ENCODE data around the gene LDB2.

LDB2 gene

GRCh38 chr4:16807355-16807754, 91.1 kb downstream of the LDB2 start:
- no peak for DNase-seq (ENCODE audit: low read depth in 3 of 3, low spot score in 1 of 3)

GRCh38 chr4:16804581-16804980, 93.9 kb downstream of the LDB2 start:
- no peak for DNase-seq (ENCODE audit: low read depth in 3 of 3, low spot score in 1 of 3)

DNA sequence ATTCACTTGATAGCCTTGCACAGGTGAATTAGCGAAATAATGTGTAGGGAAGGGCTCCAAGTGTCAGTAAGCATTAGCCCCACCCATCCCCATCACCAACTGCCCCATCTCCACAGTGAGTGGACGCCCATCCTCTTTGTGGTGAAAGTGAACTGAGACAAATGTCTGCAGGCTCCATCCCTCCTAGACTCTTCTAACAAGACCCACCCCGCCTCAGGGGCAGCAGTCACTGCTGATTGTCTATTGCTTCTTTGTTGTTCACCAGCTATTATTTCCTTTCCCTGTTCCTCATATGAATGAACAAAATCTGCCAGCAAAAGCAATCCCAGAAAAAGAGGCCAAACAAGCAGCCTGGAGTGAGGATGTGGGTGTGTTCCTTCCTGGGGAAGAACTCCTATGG, 96.4 kb downstream of the LDB2 start:
- no peak for DNase-seq (ENCODE audit: low read depth in 3 of 3, low spot score in 1 of 3)

DNA sequence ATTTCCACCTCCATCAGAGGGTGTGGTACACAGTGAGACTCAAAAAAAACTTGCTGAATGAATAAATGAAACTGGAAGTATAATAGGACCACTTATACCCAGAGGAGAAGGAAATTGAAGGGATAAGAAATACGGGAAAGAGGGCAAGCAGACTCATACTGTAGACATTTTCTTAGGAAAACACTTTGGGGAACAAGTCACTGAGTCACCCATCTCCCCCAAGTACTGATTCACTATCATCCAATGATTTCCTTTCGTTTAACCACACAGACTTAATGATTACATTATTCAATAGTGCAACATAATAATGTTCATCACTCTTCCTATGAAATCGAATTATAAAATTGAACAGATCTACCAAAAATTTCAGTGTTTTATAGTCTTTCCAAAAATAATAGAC, 97.1 kb downstream of the LDB2 start:
- DNase-seq (ENCODE audit: low read depth in 3 of 3, low spot score in 1 of 3): no peak

DNA sequence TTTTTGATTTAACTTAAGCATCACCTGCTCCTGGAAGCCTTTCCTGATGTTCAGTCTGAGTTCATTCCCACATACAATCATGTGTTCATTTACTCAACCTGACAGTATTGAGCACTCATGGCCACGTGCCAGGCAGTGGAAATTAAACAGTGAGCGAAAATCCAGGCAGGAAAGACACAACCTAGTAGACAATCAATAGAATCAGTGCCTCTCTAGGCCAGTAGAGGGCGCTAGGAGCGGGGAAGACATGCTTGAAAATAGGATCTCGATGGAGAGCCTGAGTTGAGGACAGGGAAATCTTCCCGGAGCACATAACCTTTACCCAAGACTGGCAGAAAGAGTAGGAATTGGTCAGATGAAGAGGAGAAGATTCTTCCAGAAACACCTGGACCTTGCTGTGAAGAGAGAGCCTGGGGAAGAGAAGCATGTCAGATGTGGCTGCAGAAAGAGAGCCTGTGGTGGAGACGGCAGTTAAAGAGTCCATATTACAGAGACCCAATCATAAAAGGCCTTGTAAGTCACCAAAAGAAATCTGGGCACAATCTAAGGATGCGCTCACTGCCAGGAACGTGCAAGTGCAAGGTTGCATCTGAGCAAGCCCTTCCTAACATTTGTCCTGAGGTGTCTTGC, 103.5 kb downstream of the LDB2 start:
- DNase-seq (ENCODE audit: low read depth in 3 of 3, low spot score in 1 of 3): peak in 1 of 3 donors; percentile 1

- no peak for DNase-seq (ENCODE audit: low read depth in 3 of 3, low spot score in 1 of 3)
These were observed 107.0 kb downstream of the LDB2 start for GRCh38 chr4:16791460-16791859.

GRCh38 chr4:16790508-16790907, 107.9 kb downstream of the LDB2 start:
- DNase-seq (ENCODE audit: low read depth in 3 of 3, low spot score in 1 of 3): no peak

- no peak for DNase-seq (ENCODE audit: low read depth in 3 of 3, low spot score in 1 of 3)
These were observed 109.6 kb downstream of the LDB2 start for GRCh38 chr4:16788868-16789267.

DNA sequence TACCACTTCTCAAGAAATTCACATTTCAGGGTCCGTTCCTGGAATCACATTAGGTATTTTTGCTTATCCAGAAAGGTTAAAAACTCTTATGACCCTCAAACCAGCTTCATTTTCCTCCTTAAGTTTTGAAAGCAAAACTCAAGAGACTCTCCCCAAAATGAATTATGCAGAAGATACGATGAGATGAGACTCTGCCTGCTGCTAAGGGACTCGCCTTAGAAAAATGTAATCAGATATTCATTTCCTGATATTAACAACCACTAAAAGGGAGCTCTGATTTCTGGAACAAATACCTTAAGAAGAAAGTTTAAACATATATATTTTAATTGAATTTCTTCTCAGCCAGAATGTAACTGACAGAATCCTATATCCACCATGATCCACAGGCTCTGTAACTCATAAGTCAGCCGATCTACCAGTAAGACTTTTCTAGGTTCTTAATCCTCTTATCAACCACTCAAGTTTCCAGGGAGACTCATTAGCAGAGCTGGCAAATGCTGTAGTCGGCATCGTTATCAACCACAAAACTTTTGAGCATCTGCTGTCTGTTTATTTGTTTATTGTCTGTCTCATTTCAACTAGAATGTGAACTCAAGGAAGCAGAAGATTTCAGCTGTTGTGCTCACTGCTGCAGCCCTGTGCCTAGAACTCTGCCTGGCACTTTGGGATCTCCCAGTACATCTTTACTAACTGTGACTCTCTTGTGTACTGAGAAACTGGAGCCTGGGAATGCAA, 112.5 kb downstream of the LDB2 start:
- DNase-seq (ENCODE audit: low read depth in 3 of 3, low spot score in 1 of 3): no peak

DNA sequence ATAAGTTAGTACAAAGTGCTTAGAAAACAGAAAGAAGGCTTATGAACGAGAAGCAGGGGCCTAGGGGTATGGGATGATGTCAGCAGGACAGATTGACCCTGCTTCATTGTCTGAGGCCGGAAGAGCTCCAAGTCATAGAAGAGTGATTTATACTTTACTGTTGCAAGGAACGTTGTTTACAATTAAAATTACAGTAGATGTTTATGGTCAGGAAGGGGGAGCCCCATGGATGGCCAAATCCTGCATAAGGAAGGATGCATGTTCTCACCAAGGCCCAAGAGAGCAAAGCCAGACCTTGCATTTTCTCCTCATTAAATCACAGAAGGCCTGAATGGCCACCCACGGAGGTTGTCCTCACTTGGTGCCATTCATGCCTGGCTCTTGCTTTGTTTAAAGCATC, 115.3 kb downstream of the LDB2 start:
- no peak for DNase-seq (ENCODE audit: low read depth in 3 of 3, low spot score in 1 of 3)

DNA sequence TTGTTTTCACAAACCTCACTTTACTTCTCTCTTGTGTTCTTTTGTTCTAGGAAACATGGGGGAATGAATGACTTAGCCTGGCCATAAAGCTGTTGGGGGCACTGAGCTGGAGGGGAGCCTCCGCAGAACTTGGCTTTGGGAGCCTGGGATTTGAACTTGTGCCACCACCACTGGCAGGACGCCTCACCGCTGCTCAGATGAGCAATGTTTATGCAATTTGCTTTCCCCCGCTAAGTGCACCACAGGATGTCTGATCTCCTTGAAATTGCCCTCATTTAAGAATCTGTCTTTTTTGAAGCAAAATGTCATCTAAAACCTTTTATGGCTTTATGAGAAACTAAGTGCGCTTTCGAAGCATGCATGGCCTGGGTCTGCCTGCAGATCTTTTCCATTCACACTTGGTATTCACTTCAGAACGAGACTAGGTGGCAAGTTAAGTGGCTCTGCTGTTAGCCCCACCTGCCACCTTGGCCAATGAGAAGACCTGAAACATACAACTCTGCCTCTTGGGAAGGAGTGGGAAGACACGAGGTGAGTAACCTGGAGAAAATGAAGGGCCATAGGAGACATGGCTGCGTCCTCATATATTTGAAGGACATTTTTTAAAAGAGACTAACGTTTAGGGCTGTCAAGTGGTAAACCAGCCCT, 119.3 kb downstream of the LDB2 start:
- no peak for DNase-seq (ENCODE audit: low read depth in 3 of 3, low spot score in 1 of 3)

DNA sequence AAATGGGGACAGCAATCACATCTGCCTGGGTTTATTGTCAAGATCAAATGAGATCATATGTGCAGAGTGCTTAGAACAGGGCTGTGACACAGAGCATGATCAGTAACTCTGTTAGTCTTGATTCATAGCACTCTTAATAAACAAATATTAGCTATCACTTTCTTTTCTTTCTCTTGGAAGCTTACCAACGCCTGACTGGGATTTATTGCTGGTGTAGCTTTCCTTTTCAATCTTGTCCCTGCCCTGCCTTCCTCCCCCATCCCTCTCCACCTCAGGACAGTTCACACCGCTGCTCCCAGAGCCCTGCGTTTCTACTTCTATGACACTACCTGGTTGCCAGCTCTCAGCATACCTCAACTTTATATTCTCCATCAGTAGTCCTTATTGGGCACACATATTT, 120.7 kb downstream of the LDB2 start:
- no peak for DNase-seq (ENCODE audit: low read depth in 3 of 3, low spot score in 1 of 3)

DNA sequence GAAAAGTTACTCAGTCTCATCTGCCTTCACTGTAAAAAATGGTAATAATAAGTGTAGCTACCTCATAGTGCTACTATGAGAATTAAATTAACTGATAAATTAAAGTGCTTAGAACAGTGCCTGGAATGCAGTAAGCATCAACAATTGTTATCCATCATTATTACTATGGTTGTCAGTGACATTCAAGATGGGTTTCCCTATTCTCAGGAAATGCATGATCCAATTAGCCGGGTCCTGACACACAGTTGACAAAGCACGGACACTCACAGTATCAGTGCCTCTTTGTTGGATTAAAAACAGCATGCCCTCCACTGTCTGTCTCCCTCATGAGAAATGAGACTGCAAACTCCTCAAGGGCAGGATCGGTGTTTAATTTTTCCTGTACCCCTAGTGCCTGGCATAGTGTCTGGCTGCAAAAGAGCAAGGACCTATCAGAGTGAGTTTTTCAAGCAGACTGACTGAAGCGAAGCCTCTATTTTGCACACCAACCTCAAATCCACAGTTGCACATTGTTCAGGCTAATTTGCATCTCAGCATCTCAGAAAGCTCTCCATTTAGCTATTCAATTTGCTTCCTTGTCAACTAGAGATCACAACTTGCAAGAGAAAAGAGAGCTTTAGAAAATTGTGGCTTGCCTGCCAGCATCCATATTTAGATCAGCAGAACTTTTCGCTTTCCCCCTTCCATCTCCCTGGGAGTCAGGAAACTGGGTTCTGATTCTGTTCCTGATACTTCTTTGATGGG, 122.9 kb downstream of the LDB2 start:
- no peak for DNase-seq (ENCODE audit: low read depth in 3 of 3, low spot score in 1 of 3)

- no peak for DNase-seq (ENCODE audit: low read depth in 3 of 3, low spot score in 1 of 3)
These were observed 126.0 kb downstream of the LDB2 start for GRCh38 chr4:16772366-16772850.

DNA sequence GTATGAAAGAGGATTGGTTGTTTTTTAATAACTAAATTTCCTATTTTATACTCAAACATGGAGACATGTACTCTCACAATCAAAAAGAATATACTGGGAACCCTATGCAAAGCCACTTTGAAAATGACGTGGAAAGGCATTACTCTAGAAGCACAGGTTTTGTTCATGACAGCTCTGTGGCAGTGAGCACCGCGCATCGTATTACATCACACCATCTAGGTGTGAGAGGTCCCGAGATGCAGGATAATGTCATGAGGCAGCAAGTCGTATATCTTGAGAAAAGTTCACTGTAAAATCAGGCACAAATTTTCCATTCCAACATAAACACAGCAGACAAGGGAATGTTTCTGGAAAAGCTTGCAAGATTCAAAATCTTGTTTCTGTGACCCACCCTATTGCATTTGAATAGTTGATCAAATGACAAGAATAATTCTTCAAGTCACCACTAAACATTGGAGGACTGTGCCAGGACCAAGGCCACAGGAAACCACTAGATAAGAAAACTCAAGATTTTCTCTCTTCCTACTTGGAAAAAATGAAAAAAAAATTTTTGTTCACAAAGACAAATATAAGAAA, 127.6 kb downstream of the LDB2 start:
- no peak for DNase-seq (ENCODE audit: low read depth in 3 of 3, low spot score in 1 of 3)

DNA sequence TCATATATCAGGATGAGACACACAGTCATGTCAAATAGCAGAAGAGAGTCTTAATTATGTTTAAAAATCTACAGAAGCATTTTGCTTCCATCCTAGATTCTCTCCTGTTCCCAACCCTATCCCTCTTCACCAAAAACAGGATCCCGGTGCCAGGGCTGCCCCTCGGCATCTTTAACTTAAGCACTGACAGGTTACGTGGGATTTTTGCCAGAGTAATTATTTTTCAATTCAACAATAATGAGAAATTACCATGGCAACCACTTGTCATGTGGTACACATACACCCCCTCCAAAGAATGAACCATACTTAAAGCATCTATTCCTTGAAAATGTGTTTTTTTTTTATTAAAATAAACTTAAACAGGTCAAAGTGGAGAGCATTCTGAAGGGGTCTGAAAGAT, 130.6 kb downstream of the LDB2 start:
- no peak for DNase-seq (ENCODE audit: low read depth in 3 of 3, low spot score in 1 of 3)

DNA sequence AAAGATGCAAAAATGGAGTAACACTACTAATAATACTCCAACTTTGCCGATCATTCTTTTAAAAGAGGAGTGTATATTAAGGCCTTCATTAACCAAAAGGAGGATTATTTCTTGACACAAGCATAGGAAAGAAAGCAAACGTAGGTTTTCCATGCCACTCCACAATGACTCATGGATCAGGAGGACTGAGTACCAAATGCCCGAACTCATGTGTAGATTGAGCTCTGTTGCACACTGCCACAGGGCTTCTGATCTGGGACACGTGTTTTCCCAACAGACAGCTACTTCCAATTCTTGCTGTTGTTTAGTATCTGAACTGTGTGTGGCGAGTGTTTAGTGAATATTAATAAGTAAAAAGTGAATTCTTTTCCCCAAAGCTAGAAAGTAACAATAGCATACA, 131.2 kb downstream of the LDB2 start:
- no peak for DNase-seq (ENCODE audit: low read depth in 3 of 3, low spot score in 1 of 3)

DNA sequence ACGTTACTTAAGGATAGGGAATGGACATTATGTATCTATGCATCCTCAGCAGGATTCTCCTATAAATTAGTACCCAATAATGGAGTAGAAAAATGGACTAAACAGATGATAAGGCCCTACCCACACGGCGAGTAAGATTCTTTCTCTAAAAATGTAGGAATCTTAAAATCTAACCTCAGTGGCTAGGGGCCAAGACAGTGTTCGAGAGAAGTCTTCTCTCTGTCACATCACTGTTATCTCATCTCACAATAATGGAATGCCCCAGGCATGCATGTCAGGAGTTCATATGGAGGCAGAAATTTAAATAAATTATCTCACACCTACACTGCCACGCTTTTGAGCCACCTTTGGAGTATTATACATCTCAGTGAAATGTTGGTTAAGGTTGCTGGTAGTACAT, 132.9 kb downstream of the LDB2 start:
- DNase-seq (ENCODE audit: low read depth in 3 of 3, low spot score in 1 of 3): no peak

DNA sequence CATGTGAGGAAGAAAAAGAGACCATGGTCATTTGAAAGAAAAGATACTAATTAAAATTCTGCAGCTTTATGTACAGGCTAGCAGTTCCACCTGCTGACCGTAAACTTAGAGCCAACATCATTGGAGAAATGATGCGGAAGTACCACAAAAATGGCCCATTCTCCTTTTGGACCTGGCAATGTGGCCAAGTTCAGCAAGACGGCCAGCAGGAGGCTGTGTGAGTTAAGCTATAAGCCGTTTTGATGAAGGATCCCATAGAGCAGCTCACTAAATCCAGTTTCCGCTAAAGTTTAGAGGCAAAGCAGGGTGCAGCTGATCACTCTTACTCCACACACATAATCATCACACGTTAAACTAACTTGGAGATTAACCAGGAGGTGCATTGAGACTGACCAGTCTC, 133.8 kb downstream of the LDB2 start:
- no peak for DNase-seq (ENCODE audit: low read depth in 3 of 3, low spot score in 1 of 3)

DNA sequence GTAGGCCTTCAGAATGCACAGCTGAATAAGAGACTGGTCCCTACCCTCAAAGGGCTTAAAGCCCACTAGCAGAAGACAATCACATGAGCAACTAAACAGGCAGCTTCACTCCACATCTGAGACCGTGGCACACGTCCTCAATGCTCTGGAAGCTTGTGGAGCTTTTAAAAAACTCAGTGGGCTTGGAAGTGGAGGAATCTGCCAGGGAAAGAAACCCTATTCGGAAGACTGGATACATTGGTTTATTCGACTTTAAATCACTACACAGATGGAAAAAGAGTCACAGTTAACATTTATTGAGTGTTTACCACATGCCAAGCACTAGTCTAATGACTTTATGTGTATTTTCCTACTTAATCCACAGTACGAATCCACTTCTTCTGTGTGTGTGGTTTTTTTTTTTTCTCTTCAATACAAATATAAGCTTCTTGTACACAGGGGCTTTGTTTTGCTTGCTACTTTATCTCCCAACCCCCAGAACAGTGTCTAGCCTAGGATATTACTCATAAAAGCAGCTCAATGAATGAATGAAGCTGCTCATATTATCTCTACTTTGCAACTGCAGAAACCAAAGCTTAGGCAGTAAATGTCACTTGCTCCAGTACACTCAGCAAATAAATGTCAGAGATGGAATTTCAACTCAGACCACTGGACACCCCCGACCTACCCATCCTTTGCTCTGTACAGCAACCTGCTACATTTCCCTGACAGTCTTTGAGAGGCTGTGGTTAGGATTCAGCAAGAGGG, 137.7 kb downstream of the LDB2 start:
- DNase-seq (ENCODE audit: low read depth in 3 of 3, low spot score in 1 of 3): no peak

All from stimulated activated CD4-positive, alpha-beta T cell treated with anti-CD3 and anti-CD28 coated beads, TNF-alpha, amount 100 ng/mL, for 1 hour (primary cell).